ENCODE results near the gene SEC14L6. TPM values are rescaled to one million over a fixed set of nuclear protein-coding genes. Genes with fewer than 3 reads are reported as not detected.

Gene SEC14L6
- total and polyA plus RNA-seq, 7 experiments from 2014 or later, result not detected

DNA sequence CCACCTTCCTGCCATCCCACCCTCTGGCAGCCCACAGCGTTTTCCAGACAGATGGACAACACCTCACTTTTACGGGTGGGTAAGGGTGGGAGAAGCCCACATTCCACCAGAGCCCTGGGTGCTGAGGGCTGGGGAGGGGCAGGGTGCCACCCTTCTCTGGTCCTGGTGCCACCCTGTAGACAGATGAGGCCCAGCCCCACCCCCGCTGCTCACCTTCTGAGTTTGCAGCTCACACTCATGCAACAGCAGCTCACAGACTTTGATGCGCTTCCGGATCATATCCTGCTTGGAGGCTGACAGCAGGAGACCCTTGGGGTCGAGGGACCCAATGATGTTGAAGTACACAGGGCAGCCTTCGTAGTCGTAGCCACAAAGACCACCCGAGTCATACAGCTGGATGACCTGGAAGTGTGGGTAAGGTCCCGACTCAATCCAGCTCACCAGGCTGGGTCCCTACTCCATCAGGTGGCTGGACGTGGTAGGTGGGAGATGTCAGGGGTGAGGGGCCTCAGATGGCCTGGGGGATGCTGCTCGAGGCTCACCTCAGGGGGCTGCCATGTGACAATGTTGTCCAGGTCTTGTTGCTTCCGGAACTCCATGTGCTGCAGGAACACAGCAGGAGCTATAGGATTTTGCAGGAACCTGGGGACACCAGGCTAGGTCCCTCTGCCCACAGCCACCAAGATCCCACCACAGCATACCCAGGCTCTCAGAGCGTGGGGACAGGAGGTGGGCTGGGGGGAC lies 51.3 kb downstream of the SEC14L6 start:
- H3K4me3 Mint-ChIP-seq, result no peak overlapping the region
- H3K27me3 Mint-ChIP-seq, result peaks cover 1 to 12% (median 8%) of the 10 kb centered on the region in 5 donors
- DNase-seq, result no peak

DNA sequence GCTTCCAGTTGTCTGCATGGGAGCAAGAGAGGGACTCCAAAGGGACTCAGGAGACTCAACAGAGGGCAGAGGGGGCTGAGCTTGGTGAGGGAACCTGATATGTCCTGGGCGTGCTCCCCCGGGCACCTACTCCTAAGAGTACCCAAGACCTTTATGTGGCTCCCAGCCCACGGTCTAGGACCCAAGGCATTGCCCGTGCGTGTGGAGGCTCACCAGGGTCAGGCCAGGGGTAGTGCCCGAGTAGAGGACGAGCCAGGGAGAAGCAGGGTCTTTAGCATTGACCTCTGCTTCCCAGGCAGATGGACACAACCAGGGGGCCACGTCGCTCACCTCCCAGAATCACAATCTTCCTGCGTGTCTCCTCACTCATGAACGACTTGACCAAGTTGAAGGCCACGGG lies 54.4 kb downstream of the SEC14L6 start:
- Histone ChIP-seq H3K27ac (ENCODE audit: low read depth, low read length) (no peak overlapping the region), H3K4me1 (ENCODE audit: control insufficient read depth in 2 of 2, insufficient read depth in 2 of 2, low read length in 2 of 2) (no peaks in the 10 kb centered on the region), H3K4me3 (ENCODE audit: low read length) (no peak overlapping the region), H3K27me3 (ENCODE audit: control insufficient read depth in 2 of 2, insufficient read depth in 2 of 2, low read length in 2 of 2) (no peaks in the 10 kb centered on the region), H3K36me3 (ENCODE audit: control insufficient read depth in 2 of 3, insufficient read depth in 3 of 3, low read length in 3 of 3) (no peaks in the 10 kb centered on the region), H3K9me3 (ENCODE audit: control insufficient read depth in 2 of 3, low read length in 3 of 3) (no peaks in the 10 kb centered on the region)
- H3K36me3 Mint-ChIP-seq, result no peaks in the 10 kb centered on the region
- ChIA-PET CTCF (no interaction called here), POLR2A (no interaction called here)
- no peaks in the 10 kb centered on the region for H3K4me1 Mint-ChIP-seq
- H3K27me3 Mint-ChIP-seq, result peaks cover 0 to 8% (median 4%) of the 10 kb centered on the region in 5 donors
- no peaks in the 10 kb centered on the region for H3K9me3 Mint-ChIP-seq
- ATAC-seq, result no peak
- no peak overlapping the region for H3K27ac Mint-ChIP-seq
- DNase-seq, result no peak
- intact Hi-C loops (cut with micrococcal nuclease), result no loop called here
- H3K4me3 Mint-ChIP-seq, result no peak overlapping the region

More for the DNA sequence above, 51.3 kb downstream of the SEC14L6 start:
- H3K4me3 ChIP-seq (ENCODE audit: low read length), result no peak overlapping the region
- H3K36me3 Mint-ChIP-seq, result no peaks in the 10 kb centered on the region
- ChIA-PET POLR2A (no interaction called here), CTCF (no interaction called here)
- H3K27ac ChIP-seq (ENCODE audit: low read depth, low read length), result no peak overlapping the region
- ATAC-seq, result no peak
- H3K27ac Mint-ChIP-seq, result no peak overlapping the region
- intact Hi-C loops (cut with micrococcal nuclease), result no loop called here
- no peaks in the 10 kb centered on the region for H3K9me3 Mint-ChIP-seq
- H3K4me1 ChIP-seq (ENCODE audit: control insufficient read depth in 2 of 2, insufficient read depth in 2 of 2, low read length in 2 of 2), result no peaks in the 10 kb centered on the region
- H3K4me1 Mint-ChIP-seq, result no peaks in the 10 kb centered on the region
- no peaks in the 10 kb centered on the region for H3K36me3 ChIP-seq (ENCODE audit: control insufficient read depth in 2 of 3, insufficient read depth in 3 of 3, low read length in 3 of 3)
- H3K9me3 ChIP-seq (ENCODE audit: control insufficient read depth in 2 of 3, low read length in 3 of 3), result no peaks in the 10 kb centered on the region
- H3K27me3 ChIP-seq (ENCODE audit: control insufficient read depth in 2 of 2, insufficient read depth in 2 of 2, low read length in 2 of 2), result no peaks in the 10 kb centered on the region

- Mint-ChIP-seq H3K27me3 (peaks cover 0 to 8% (median 4%) of the 10 kb centered on the region in 5 donors), H3K4me3 (no peak overlapping the region), H3K27ac (no peak overlapping the region), H3K4me1 (no peaks in the 10 kb centered on the region), H3K36me3 (no peaks in the 10 kb centered on the region), H3K9me3 (no peaks in the 10 kb centered on the region)
- no peak for DNase-seq
- H3K9me3 ChIP-seq (ENCODE audit: control insufficient read depth in 2 of 3, low read length in 3 of 3), result no peaks in the 10 kb centered on the region
- intact Hi-C loops (cut with micrococcal nuclease), result no loop called here
- H3K4me3 ChIP-seq (ENCODE audit: low read length), result no peak overlapping the region
- H3K27me3 ChIP-seq (ENCODE audit: control insufficient read depth in 2 of 2, insufficient read depth in 2 of 2, low read length in 2 of 2), result no peaks in the 10 kb centered on the region
- no peaks in the 10 kb centered on the region for H3K36me3 ChIP-seq (ENCODE audit: control insufficient read depth in 2 of 3, insufficient read depth in 3 of 3, low read length in 3 of 3)
- CTCF ChIA-PET, result no interaction called here
- POLR2A ChIA-PET, result no interaction called here
- no peak overlapping the region for H3K27ac ChIP-seq (ENCODE audit: low read depth, low read length)
- ATAC-seq, result no peak
- H3K4me1 ChIP-seq (ENCODE audit: control insufficient read depth in 2 of 2, insufficient read depth in 2 of 2, low read length in 2 of 2), result no peaks in the 10 kb centered on the region
These were observed 55.2 kb downstream of the SEC14L6 start for GRCh38 chr22:30491381-30491780.

DNA sequence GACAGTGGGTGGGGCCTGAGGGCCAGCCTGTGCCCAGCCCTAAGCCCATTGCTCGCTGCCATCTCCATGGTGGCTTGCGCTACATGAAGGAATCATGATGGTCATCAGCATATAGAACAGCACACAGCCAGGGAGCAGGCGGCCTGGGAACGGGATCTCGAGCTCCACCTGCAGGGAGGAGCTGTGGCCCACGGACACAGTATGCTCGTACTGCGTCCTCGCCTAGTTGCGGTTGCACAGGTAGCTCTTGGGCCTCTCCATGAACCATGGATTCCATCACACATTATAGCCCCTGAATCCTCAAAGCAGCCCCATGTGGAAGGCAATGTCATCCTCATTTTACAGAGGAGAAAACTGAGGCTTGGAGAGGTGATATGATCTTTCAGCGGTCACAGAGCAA lies 56.1 kb downstream of the SEC14L6 start:
- Mint-ChIP-seq H3K27ac (no peak overlapping the region), H3K4me3 (no peak overlapping the region), H3K36me3 (no peaks in the 10 kb centered on the region), H3K4me1 (no peaks in the 10 kb centered on the region), H3K9me3 (no peaks in the 10 kb centered on the region), H3K27me3 (peaks cover 0 to 8% (median 4%) of the 10 kb centered on the region in 5 donors)
- intact Hi-C loops (cut with micrococcal nuclease), result no loop called here
- Histone ChIP-seq H3K4me3 (ENCODE audit: low read length) (no peak overlapping the region), H3K9me3 (ENCODE audit: control insufficient read depth in 2 of 3, low read length in 3 of 3) (no peaks in the 10 kb centered on the region), H3K27ac (ENCODE audit: low read depth, low read length) (no peak overlapping the region), H3K4me1 (ENCODE audit: control insufficient read depth in 2 of 2, insufficient read depth in 2 of 2, low read length in 2 of 2) (no peaks in the 10 kb centered on the region), H3K36me3 (ENCODE audit: control insufficient read depth in 2 of 3, insufficient read depth in 3 of 3, low read length in 3 of 3) (no peaks in the 10 kb centered on the region), H3K27me3 (ENCODE audit: control insufficient read depth in 2 of 2, insufficient read depth in 2 of 2, low read length in 2 of 2) (no peaks in the 10 kb centered on the region)
- ATAC-seq (no peak), DNase-seq (no peak)
- ChIA-PET CTCF (interaction anchor here (0.6 kb wide), 2 partner anchors 41 to 1467 kb away, joined by 3 to 4 read pairs; no protein-coding TSS in a partner anchor), POLR2A (no interaction called here)

DNA sequence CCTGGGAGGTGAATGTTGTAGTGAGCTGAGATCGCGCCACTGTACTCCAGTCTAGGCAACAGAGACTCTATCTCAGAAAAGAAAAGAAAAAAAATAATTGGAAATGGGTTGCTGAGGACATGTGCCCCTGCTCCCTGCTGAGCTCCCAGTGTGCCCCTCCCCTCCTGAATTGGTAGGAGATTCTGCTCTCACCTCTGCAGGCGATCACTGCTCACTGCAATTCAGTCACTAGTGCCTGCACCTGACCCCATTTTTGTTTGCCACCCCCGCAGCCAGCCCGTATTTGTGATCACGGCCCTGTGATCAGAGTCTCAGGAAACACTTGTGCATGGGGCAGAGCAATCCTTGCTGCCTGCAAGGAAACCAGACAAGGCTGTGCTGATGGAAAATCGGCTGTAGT lies 58.4 kb downstream of the SEC14L6 start:
- H3K4me1 Mint-ChIP-seq, result peaks cover 0 to 2% (median 0%) of the 10 kb centered on the region in 7 donors
- peaks cover 0 to 8% (median 2%) of the 10 kb centered on the region in 5 donors for H3K27me3 Mint-ChIP-seq
- Histone ChIP-seq H3K36me3 (ENCODE audit: control insufficient read depth in 2 of 3, insufficient read depth in 3 of 3, low read length in 3 of 3) (no peaks in the 10 kb centered on the region), H3K4me3 (ENCODE audit: low read length) (no peak overlapping the region), H3K4me1 (ENCODE audit: control insufficient read depth in 2 of 2, insufficient read depth in 2 of 2, low read length in 2 of 2) (no peaks in the 10 kb centered on the region), H3K27me3 (ENCODE audit: control insufficient read depth in 2 of 2, insufficient read depth in 2 of 2, low read length in 2 of 2) (no peaks in the 10 kb centered on the region), H3K9me3 (ENCODE audit: control insufficient read depth in 2 of 3, low read length in 3 of 3) (no peaks in the 10 kb centered on the region), H3K27ac (ENCODE audit: low read depth, low read length) (no peak overlapping the region)
- intact Hi-C loops (cut with micrococcal nuclease), result no loop called here
- H3K36me3 Mint-ChIP-seq, result no peaks in the 10 kb centered on the region
- H3K4me3 Mint-ChIP-seq, result no peak overlapping the region
- no peak for DNase-seq
- ChIA-PET POLR2A (no interaction called here), CTCF (interaction anchor here (0.6 to 6.2 kb wide), 3 partner anchors 20 to 224 kb away, joined by 3 to 57 read pairs (median 3); no protein-coding TSS in a partner anchor)
- peaks cover 0 to 2% (median 0%) of the 10 kb centered on the region in 11 donors for H3K9me3 Mint-ChIP-seq
- no peak for ATAC-seq
- H3K27ac Mint-ChIP-seq, result no peak overlapping the region

- Histone ChIP-seq H3K36me3 (ENCODE audit: control insufficient read depth in 2 of 3, insufficient read depth in 3 of 3, low read length in 3 of 3) (no peaks in the 10 kb centered on the region), H3K4me3 (ENCODE audit: low read length) (no peak overlapping the region), H3K9me3 (ENCODE audit: control insufficient read depth in 2 of 3, low read length in 3 of 3) (no peaks in the 10 kb centered on the region), H3K27ac (ENCODE audit: low read depth, low read length) (no peak overlapping the region), H3K4me1 (ENCODE audit: control insufficient read depth in 2 of 2, insufficient read depth in 2 of 2, low read length in 2 of 2) (no peaks in the 10 kb centered on the region), H3K27me3 (ENCODE audit: control insufficient read depth in 2 of 2, insufficient read depth in 2 of 2, low read length in 2 of 2) (no peaks in the 10 kb centered on the region)
- Mint-ChIP-seq H3K4me3 (no peak overlapping the region), H3K27ac (no peak overlapping the region), H3K36me3 (no peaks in the 10 kb centered on the region), H3K4me1 (peaks cover 0 to 2% (median 0%) of the 10 kb centered on the region in 7 donors), H3K9me3 (peaks cover 0 to 3% (median 0%) of the 10 kb centered on the region in 11 donors), H3K27me3 (peaks cover 0 to 8% (median 0%) of the 10 kb centered on the region in 5 donors)
- intact Hi-C loops (cut with micrococcal nuclease), result no loop called here
- POLR2A ChIA-PET, result no interaction called here
- ATAC-seq (no peak), DNase-seq (no peak)
- CTCF ChIA-PET, result interaction anchor here (0.5 to 6.2 kb wide), 6 partner anchors 17 to 200 kb away, joined by 3 to 57 read pairs (median 4); partner anchors contain the start of genes RNF215 and SEC14L2
These were observed 59.9 kb downstream of the SEC14L6 start for GRCh38 chr22:30486661-30487115.
